Stimulated activated CD8-positive, alpha-beta memory T cell treated with anti-CD3 and anti-CD28 coated beads, Interleukin-4, amount 100 ng/mL, for 4 hours (primary cell): ENCODE data around the gene POLR2J2.
"Not testable (repeated sequence)": the region's sequence is repeated elsewhere in the genome, so short reads cannot be mapped to it uniquely, and the experiment has no call there.

Experiments
- DNase-seq, 2 donors: peaks; one replicate each; pipeline ENCODE4 v3.0.0-alpha.2; 2020; ENCODE audit warnings: low read depth in 2 of 2, low spot score in 1 of 2

The POLR2J2 gene

GRCh38 chr7:102673447-102674067 is 2.1 kb upstream of the POLR2J2 start:
- DNase-seq, result not testable (repeated sequence)

GRCh38 chr7:102671956-102672307 is 469 bp upstream of the POLR2J2 start:
- DNase-seq, result not testable (repeated sequence)

GRCh38 chr7:102667523-102667922 is 3.9 kb downstream of the POLR2J2 start:
- DNase-seq, result not testable (repeated sequence)

- DNase-seq, result not testable (repeated sequence)
These were observed 4.6 kb downstream of the POLR2J2 start for GRCh38 chr7:102666850-102667249.

GRCh38 chr7:102664765-102665164 is 6.7 kb downstream of the POLR2J2 start:
- not testable (repeated sequence) for DNase-seq

- not testable (repeated sequence) for DNase-seq
These were observed 21.5 kb downstream of the POLR2J2 start, which contains the start of gene SPDYE2B for GRCh38 chr7:102649924-102650323. SPDYE2B (plus strand) TSS chr7:102650319; CDS start chr7:102652349, 2,030 bp downstream.

- not testable (repeated sequence) for DNase-seq
These were observed 23.6 kb downstream of the POLR2J2 start for GRCh38 chr7:102647813-102648212.

- not testable (repeated sequence) for DNase-seq
These were observed 28.1 kb downstream of the POLR2J2 start for GRCh38 chr7:102643404-102643803.

GRCh38 chr7:102642691-102643090 is 28.8 kb downstream of the POLR2J2 start, which contains the start of gene UPK3BL1:
UPK3BL1 (minus strand) TSS chr7:102642791; CDS start chr7:102642741, 50 bp downstream.
- not testable (repeated sequence) for DNase-seq

GRCh38 chr7:102638848-102639247 is 32.6 kb downstream of the POLR2J2 start:
- DNase-seq, result not testable (repeated sequence)

- not testable (repeated sequence) for DNase-seq
These were observed 34.5 kb downstream of the POLR2J2 start for GRCh38 chr7:102636956-102637355.

- not testable (repeated sequence) for DNase-seq
These were observed 36.1 kb downstream of the POLR2J2 start for GRCh38 chr7:102635354-102635753.

- DNase-seq, result not testable (repeated sequence)
These were observed 37.2 kb downstream of the POLR2J2 start for GRCh38 chr7:102634299-102634698.

GRCh38 chr7:102630622-102631021 is 40.8 kb downstream of the POLR2J2 start:
- not testable (repeated sequence) for DNase-seq

GRCh38 chr7:102627271-102627904 is 44.1 kb downstream of the POLR2J2 start:
- DNase-seq, result not testable (repeated sequence)

GRCh38 chr7:102618122-102618521 is 53.3 kb downstream of the POLR2J2 start:
- DNase-seq, result not testable (repeated sequence)

- DNase-seq, result not testable (repeated sequence)
These were observed 54.8 kb downstream of the POLR2J2 start, which contains the start of gene RASA4 for GRCh38 chr7:102616507-102617125. RASA4 (minus strand) TSS chr7:102616756; CDS start chr7:102616689, 67 bp downstream.
